HepG2 (cell line): ENCODE measurements around the gene ARMH3. TPM values are rescaled to one million over a fixed set of nuclear protein-coding genes. Genes with fewer than 3 reads are reported as not detected.

Source experiments
- ATAC-seq: fragments of 200-7000 bp; cut with Tn5 transposase; 3 replicates; pipeline ENCODE4 v1.9.1; 2020; ENCODE audit warnings: mild to moderate bottlenecking, moderate library complexity
- BruUV-seq: library from RNA; stranded (reverse); fragments of 400-500 nt; replicated peaks from 2 replicates; lab custom pipeline; 2021; lab: Mats Ljungman, UMichigan
- CTCF ChIA-PET: fragments of 300-600 bp; formaldehyde crosslinking; extraction: SDS; loops from one replicate; lab custom pipeline; 2021; ENCODE audit warnings: low total read pairs, inconsistent platforms, low intra/inter-chr PET ratio; lab: Yijun Ruan, JAX
- POLR2A ChIA-PET: fragments of 350-600 bp; sonication (Branson Sonifier 250); formaldehyde crosslinking; loops from one replicate; lab custom pipeline; 2020; ENCODE audit warnings: antibody characterized with exemption, inconsistent platforms; lab: Yijun Ruan, JAX
- DNase-seq: peaks from one replicate; pipeline ENCODE4 v3.0.0-alpha.2; 2015; ENCODE audit warnings: low spot score
- FAIRE-seq: peaks from 3 replicates; lab custom pipeline; 2011; peaks lifted over from hg19 to GRCh38; lab: Jason Lieb, UNC
- H2AFZ ChIP-seq: one replicate; pipeline ENCODE4 v1.6.1; 2011; ENCODE audit warnings: low read length, inconsistent platforms
- H3K27ac ChIP-seq: fragments of 300-600 bp; 3 replicates; pipeline ENCODE4 v1.8.0; 2011; ENCODE audit warnings: mixed run types, mild to moderate bottlenecking, mixed read lengths, low read length, inconsistent platforms; ENCODE audit not compliant: insufficient read depth; ENCODE audit errors: extremely low read length
- H3K27me3 ChIP-seq, 2 experiments: fragments of 200-600 bp in 1 of 2; 2 replicates in 1 of 2; 3 replicates in 1 of 2; pipeline versions ENCODE4 v1.6.0 to v1.8.0; 2011; ENCODE audit warnings: low read length in 2 of 2, mild to moderate bottlenecking in 2 of 2, moderate library complexity in 2 of 2, inconsistent platforms in 1 of 2; ENCODE audit not compliant: insufficient read depth in 2 of 2, control insufficient read depth in 1 of 2
- H3K36me3 ChIP-seq, 2 experiments: fragments of 200-600 bp in 1 of 2; replicated peaks in 1 of 2; 2 replicates in 1 of 2; 3 replicates in 1 of 2; pipeline versions ENCODE4 v1.5.1 to v1.8.0; 2011; ENCODE audit warnings: low read length in 2 of 2, inconsistent platforms in 1 of 2; ENCODE audit not compliant: insufficient read depth in 2 of 2, control insufficient read depth in 1 of 2
- H3K4me1 ChIP-seq: 2 replicates; pipeline ENCODE4 v1.5.1; 2012; ENCODE audit warnings: low read length, inconsistent platforms; ENCODE audit not compliant: insufficient read depth
- H3K4me2 ChIP-seq: 2 replicates; pipeline ENCODE4 v1.6.0; 2011; ENCODE audit warnings: low read depth, low read length, inconsistent platforms
- H3K4me3 ChIP-seq, 3 experiments: fragments of 200-600 bp in 1 of 3; sonication (generic), shearing (Covaris generic) in 1 of 3; replicated peaks in 1 of 3; 2 replicates each; pipeline ENCODE4 v1.5.1; 2011 to 2016; ENCODE audit warnings: low read length in 3 of 3, inconsistent platforms in 2 of 3, low read depth in 2 of 3, mild to moderate bottlenecking in 2 of 3, control low read depth in 1 of 3, mixed read lengths in 1 of 3; ENCODE audit not compliant: insufficient read depth in 1 of 3
- H3K79me2 ChIP-seq: one replicate; pipeline ENCODE4 v1.6.1; 2011; ENCODE audit warnings: low read length, inconsistent platforms; ENCODE audit not compliant: insufficient read depth
- H3K9ac ChIP-seq: 2 replicates; pipeline ENCODE4 v1.6.0; 2011; ENCODE audit warnings: mild to moderate bottlenecking, low read depth, low read length, inconsistent platforms; ENCODE audit not compliant: insufficient read depth
- H3K9me3 ChIP-seq: 2 replicates; pipeline ENCODE4 v1.5.1; 2012; ENCODE audit warnings: mild to moderate bottlenecking, low read length
- H4K20me1 ChIP-seq: 2 replicates; pipeline ENCODE4 v1.6.0; 2011; ENCODE audit warnings: inconsistent platforms, mild to moderate bottlenecking, low read length, moderate library complexity; ENCODE audit not compliant: insufficient read depth
- BORCS8-MEF2B ChIP-seq: sonication (generic); formaldehyde crosslinking; IDR thresholded peaks from 2 replicates; pipeline ENCODE4 v1.8.0; 2022; ENCODE audit warnings: mild to moderate bottlenecking, missing genetic modification reagents
- HMGA1 ChIP-seq: sonication (generic); formaldehyde crosslinking; conservative IDR thresholded peaks from 2 replicates; pipeline ENCODE4 v1.4.0; 2020; ENCODE audit warnings: missing genetic modification reagents
- KDM6A ChIP-seq: IDR thresholded peaks from 2 replicates; pipeline ENCODE4 v1.6.1; 2016; ENCODE audit warnings: low read depth
- LCORL ChIP-seq, 2 experiments: fragments of 450-650 bp in 1 of 2; sonication (generic) in 1 of 2; formaldehyde crosslinking in 1 of 2; IDR thresholded peaks; 2 replicates each; pipeline versions ENCODE4 v1.5.0 to v1.6.1; 2017 to 2020; ENCODE audit warnings: antibody characterized with exemption in 1 of 2, missing genetic modification reagents in 1 of 2
- NR2F6 ChIP-seq, 2 experiments: IDR thresholded peaks; 2 replicates each; pipeline ENCODE4 v1.6.1; 2016; ENCODE audit warnings: antibody characterized with exemption in 1 of 2, mild to moderate bottlenecking in 1 of 2
- SRF ChIP-seq: IDR thresholded peaks from 2 replicates; pipeline ENCODE4 v1.6.1; 2011; ENCODE audit warnings: mild to moderate bottlenecking, low read depth, low read length, moderate library complexity
- ZBTB3 ChIP-seq: sonication (generic); formaldehyde crosslinking; IDR thresholded peaks from 2 replicates; pipeline ENCODE4 v1.4.0; 2020; ENCODE audit warnings: low read depth, mild to moderate bottlenecking, moderate library complexity, missing genetic modification reagents, borderline replicate concordance
- ZNF335 ChIP-seq: sonication (generic); formaldehyde crosslinking; IDR thresholded peaks from 2 replicates; pipeline ENCODE4 v1.4.0; 2020; ENCODE audit warnings: missing genetic modification reagents
- ZNF354B ChIP-seq: sonication (generic); formaldehyde crosslinking; IDR thresholded peaks from 2 replicates; pipeline ENCODE4 v1.8.0; 2022; ENCODE audit warnings: mild to moderate bottlenecking, missing genetic modification reagents
- ZNF577 ChIP-seq: sonication (generic); formaldehyde crosslinking; IDR thresholded peaks from 2 replicates; pipeline ENCODE4 v1.4.0; 2020; ENCODE audit warnings: mild to moderate bottlenecking, low read depth, missing genetic modification reagents, borderline replicate concordance
- ZNF891 ChIP-seq: sonication (generic); formaldehyde crosslinking; IDR thresholded peaks from 2 replicates; pipeline ENCODE4 v1.5.0; 2020; ENCODE audit warnings: mild to moderate bottlenecking, missing genetic modification reagents
- WGBS: methylation state at CpG from one replicate; pipeline ENCODE4 v1.1.6; 2017; ENCODE audit warnings: low lambda C conversion rate; 5-methylcytosine and 5-hydroxymethylcytosine counted together
- in situ Hi-C: cut with HindIII; loops from 2 replicates; pipeline ENCODE4 v1.10.0; 2017; ENCODE audit warnings: low pct_unique_long_range_greater_than_20kb; ENCODE audit not compliant: extremely low pct_ligation_motif_present
- intact Hi-C: fragments of 100-400 bp; cut with micrococcal nuclease; formaldehyde crosslinking; loops from one replicate; pipeline ENCODE4 v1.10.0; 2022; ENCODE audit not compliant: unreplicated experiment
- polyA plus RNA-seq, 8 experiments: library from polyadenylated mRNA; depleted of rRNA in 3 of 8; stranded (reverse) in 7 of 8; unstranded in 1 of 8; fragments of >200 nt; fragmentation: Illumina TruSeq in 4 of 8; extraction: Trizol in 4 of 8; gene quantifications; 2 replicates each; pipeline versions ENCODE4 v1.2.1 to v1.2.3, GENCODE V29; 2011 to 2016; ENCODE audit warnings: low read depth in 4 of 8, missing spikeins in 1 of 8, mixed read lengths in 1 of 8; ENCODE audit not compliant: insufficient read depth in 1 of 8
- total RNA-seq, 5 experiments: library from RNA; depleted of rRNA; stranded (reverse); fragments of >200 nt; fragmentation: Illumina TruSeq; extraction: Trizol; gene quantifications; 2 replicates each; pipeline ENCODE4 v1.2.3, GENCODE V29; 2016; ENCODE audit warnings: low read depth in 1 of 5
- TF ChIP-seq, protein P1 (sequence below): sonication (generic); formaldehyde crosslinking; IDR thresholded peaks from 2 replicates; pipeline ENCODE4 v1.9.0; 2021; ENCODE audit warnings: missing genetic modification reagents, mild to moderate bottlenecking, borderline replicate concordance
- TF ChIP-seq, protein P2 (sequence below): sonication (generic); formaldehyde crosslinking; IDR thresholded peaks from 2 replicates; pipeline ENCODE4 v1.4.0; 2020; ENCODE audit warnings: missing genetic modification reagents
- TF ChIP-seq, protein P3 (sequence below): sonication (generic); formaldehyde crosslinking; IDR thresholded peaks from 2 replicates; pipeline ENCODE4 v1.5.0; 2020; ENCODE audit warnings: mild to moderate bottlenecking, missing genetic modification reagents, moderate library complexity

Gene ARMH3
- total and polyA plus RNA-seq, 2 of the 13 experiments (the other 11 are each of a cell fraction or from before 2014, with no cell fraction given), result 8.4 to 16.9 TPM

DNA sequence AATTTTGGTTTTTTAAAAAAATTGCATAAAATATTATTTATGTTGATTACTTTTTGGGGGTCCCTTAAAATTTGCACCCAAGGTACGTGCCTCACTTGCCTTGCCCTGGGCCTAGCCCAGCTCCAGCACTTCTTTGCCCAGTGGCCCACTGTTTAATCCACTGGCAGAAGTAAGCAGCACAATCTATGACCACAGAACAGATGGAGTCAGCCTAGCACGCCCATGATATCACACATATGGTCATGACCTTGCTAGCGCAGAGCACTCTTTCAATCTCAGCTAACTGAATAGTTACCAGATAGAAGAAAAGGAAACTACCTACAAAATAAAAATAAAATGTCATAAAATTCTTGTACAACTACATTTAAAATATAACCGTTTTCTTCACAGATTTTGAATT lies 243.4 kb downstream of the ARMH3 start (continued):
- TF ChIP-seq ZBTB3 (no peak), ZNF335 (no peak)

DNA sequence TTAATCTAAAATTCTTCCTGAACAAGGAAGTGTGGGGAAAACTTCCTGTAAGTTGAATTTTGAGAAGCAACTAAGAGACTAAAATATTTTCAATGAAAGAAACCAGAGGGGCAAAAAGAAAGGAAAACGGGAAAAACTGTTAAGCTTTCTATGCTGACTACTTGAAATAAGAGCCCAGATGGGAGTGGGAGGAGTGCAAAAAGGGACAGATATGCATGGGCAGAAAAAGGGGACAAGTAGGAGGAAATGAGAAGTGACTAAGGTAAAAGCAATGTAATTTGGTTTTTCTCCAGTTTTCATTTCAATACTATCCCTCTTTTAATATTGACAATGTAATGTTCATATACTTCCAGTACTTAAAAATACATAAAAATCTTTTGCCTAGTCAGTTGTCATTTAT lies 248.8 kb downstream of the ARMH3 start:
- 92% methylated on average over 1 of the region's 1 CpG for WGBS
- Histone ChIP-seq H3K4me1 (no peaks in the 10 kb centered on the region), H3K27me3 (no peaks in the 10 kb centered on the region), H3K9ac (no peak overlapping the region), H4K20me1 (no peaks in the 10 kb centered on the region), H3K4me2 (no peak overlapping the region), H3K36me3 (peaks cover 14 to 67% of the 10 kb centered on the region in 2 experiments), H3K27ac (no peak overlapping the region), H3K79me2 (peaks cover 2% of the 10 kb centered on the region), H2AFZ (no peak overlapping the region), H3K4me3 (no peak overlapping the region), H3K9me3 (no peaks in the 10 kb centered on the region)
- ATAC-seq (no peak), DNase-seq (no peak), FAIRE-seq (no peak)
- CTCF ChIA-PET, result no interaction called here
- in situ Hi-C loops (no loop called here), intact Hi-C loops (no loop called here)
- TF ChIP-seq ZNF354B (CRISPR knock-in tag) (no peak), NR2F6 (IDR thresholded peaks at IDR 0.05) (no peak), NR2F6 (CRISPR knock-in tag; IDR thresholded peaks at IDR 0.05) (no peak), KDM6A (CRISPR knock-in tag) (no peak)
- TF ChIP-seq, protein P1, sequence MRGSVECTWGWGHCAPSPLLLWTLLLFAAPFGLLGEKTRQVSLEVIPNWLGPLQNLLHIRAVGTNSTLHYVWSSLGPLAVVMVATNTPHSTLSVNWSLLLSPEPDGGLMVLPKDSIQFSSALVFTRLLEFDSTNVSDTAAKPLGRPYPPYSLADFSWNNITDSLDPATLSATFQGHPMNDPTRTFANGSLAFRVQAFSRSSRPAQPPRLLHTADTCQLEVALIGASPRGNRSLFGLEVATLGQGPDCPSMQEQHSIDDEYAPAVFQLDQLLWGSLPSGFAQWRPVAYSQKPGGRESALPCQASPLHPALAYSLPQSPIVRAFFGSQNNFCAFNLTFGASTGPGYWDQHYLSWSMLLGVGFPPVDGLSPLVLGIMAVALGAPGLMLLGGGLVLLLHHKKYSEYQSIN (CRISPR knock-in tag), result no peak
- BruUV-seq, result no TSS peak
- POLR2A ChIA-PET, result interaction anchor here (0.6 kb wide), 1 partner anchor 9 kb away, joined by 3 read pairs; no protein-coding TSS in a partner anchor

DNA sequence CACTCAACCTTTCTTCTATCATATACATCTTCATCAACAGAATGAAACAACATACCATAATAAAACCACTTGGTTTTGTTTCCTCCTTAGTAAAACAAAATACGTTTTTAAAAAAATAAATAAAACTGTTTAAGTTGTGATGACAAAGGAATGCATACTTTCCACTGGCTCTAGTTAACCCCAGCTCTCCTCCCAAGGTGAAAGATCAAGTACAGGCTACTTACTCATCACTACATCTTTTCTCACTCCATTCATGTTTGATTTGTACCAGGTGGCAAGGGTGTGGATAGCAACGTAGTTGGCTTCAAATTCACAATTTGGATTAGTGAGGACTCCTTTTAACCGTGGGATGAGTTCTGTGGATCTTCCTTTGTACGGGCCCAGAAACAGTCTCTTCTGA lies 252.5 kb downstream of the ARMH3 start:
- POLR2A ChIA-PET, result no interaction called here
- CTCF ChIA-PET, result no interaction called here
- Histone ChIP-seq H2AFZ (no peak overlapping the region), H3K4me3 (no peak overlapping the region), H3K36me3 (peaks cover 20 to 76% of the 10 kb centered on the region in 2 experiments), H3K27ac (no peak overlapping the region), H3K9me3 (no peaks in the 10 kb centered on the region), H4K20me1 (no peaks in the 10 kb centered on the region), H3K79me2 (no peaks in the 10 kb centered on the region), H3K9ac (no peak overlapping the region), H3K4me1 (no peaks in the 10 kb centered on the region), H3K27me3 (no peaks in the 10 kb centered on the region), H3K4me2 (no peak overlapping the region)
- in situ Hi-C loops, result no loop called here
- intact Hi-C loops, result no loop called here
- BruUV-seq, result no TSS peak
- ATAC-seq, result no peak
- no peak for FAIRE-seq
- no peak for DNase-seq
- WGBS, result 95% methylated on average over 4 of the region's 4 CpGs
- TF ChIP-seq, protein P2, sequence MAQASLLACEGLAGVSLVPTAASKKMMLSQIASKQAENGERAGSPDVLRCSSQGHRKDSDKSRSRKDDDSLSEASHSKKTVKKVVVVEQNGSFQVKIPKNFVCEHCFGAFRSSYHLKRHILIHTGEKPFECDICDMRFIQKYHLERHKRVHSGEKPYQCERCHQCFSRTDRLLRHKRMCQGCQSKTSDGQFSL, result no peak
- TF ChIP-seq, protein P3, sequence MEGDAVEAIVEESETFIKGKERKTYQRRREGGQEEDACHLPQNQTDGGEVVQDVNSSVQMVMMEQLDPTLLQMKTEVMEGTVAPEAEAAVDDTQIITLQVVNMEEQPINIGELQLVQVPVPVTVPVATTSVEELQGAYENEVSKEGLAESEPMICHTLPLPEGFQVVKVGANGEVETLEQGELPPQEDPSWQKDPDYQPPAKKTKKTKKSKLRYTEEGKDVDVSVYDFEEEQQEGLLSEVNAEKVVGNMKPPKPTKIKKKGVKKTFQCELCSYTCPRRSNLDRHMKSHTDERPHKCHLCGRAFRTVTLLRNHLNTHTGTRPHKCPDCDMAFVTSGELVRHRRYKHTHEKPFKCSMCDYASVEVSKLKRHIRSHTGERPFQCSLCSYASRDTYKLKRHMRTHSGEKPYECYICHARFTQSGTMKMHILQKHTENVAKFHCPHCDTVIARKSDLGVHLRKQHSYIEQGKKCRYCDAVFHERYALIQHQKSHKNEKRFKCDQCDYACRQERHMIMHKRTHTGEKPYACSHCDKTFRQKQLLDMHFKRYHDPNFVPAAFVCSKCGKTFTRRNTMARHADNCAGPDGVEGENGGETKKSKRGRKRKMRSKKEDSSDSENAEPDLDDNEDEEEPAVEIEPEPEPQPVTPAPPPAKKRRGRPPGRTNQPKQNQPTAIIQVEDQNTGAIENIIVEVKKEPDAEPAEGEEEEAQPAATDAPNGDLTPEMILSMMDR (CRISPR knock-in tag), result no peak
- TF ChIP-seq ZNF891 (CRISPR knock-in tag) (no peak), HMGA1 (CRISPR knock-in tag) (no peak), SRF (no peak), LCORL (IDR thresholded peaks at IDR 0.05) (no peak), LCORL (CRISPR knock-in tag; IDR thresholded peaks at IDR 0.05) (no peak), ZNF577 (CRISPR knock-in tag) (no peak), BORCS8-MEF2B (CRISPR knock-in tag) (no peak)
